ENCODE results near the gene MEPCE. TPM values are rescaled to one million over a fixed set of nuclear protein-coding genes. Genes with fewer than 3 reads are reported as not detected.

The MEPCE gene
- total and polyA plus RNA-seq, 9 of the 15 experiments (the other 6 are each of a cell fraction or from before 2014, with no cell fraction given): 10.9 to 76.3 (median 44.1) TPM

DNA sequence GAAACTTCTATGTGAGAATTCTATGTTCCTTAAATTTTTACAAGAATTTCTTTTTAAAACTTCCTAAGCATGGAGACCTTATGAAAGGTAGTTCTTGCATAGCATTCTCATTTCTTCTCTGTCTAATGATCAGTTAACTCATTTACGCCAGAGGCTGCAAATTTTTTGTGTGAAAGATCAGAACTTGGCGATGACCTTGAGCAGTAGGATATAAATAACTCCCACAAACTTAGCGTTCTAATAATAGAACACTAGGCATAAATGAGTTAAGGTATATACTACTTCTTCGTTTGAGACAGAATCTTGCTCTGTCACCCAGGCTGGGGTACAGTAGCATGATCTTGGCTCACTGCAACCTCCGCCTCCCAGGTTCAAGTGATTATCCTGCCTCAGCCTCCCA, 42.7 kb upstream of the MEPCE start:
- Histone ChIP-seq H3K4me3 (no peak overlapping the region), H3K9me3 (replicated peaks; ENCODE audit: control insufficient read depth, insufficient read depth, low read depth, low read length) (no peaks in the 10 kb centered on the region), H3K4me2 (ENCODE audit: insufficient read depth, low read length) (no peak overlapping the region), H3K27me3 (ENCODE audit: control insufficient read depth in 2 of 2, insufficient read depth in 2 of 2, low read length in 2 of 2) (peaks cover 5 to 19% of the 10 kb centered on the region in 2 experiments; a peak in 3 of 5 replicates), H3K9me1 (ENCODE audit: control insufficient read depth, insufficient read depth, low read length) (no peaks in the 10 kb centered on the region), H3K4me1 (replicated peaks in 1 of 2; ENCODE audit: control insufficient read depth in 2 of 2, insufficient read depth in 2 of 2, low read length in 2 of 2) (peaks cover 4 to 8% of the 10 kb centered on the region in 2 experiments; a peak in 3 of 5 replicates), H3K27ac (ENCODE audit: extremely low read depth, low read depth, low read length) (no peak overlapping the region), H3K79me2 (ENCODE audit: control insufficient read depth, insufficient read depth, low read length) (no peaks in the 10 kb centered on the region), H3K36me3 (ENCODE audit: control insufficient read depth, insufficient read depth, low read length) (no peaks in the 10 kb centered on the region), H2AFZ (ENCODE audit: low read depth, low read length) (no peak overlapping the region), H3K9ac (ENCODE audit: insufficient read depth in 1 of 2, low read depth in 2 of 2, low read length in 2 of 2) (no peak overlapping the region), H4K20me1 (replicated peaks; ENCODE audit: control insufficient read depth, insufficient read depth, low read length) (no peaks in the 10 kb centered on the region)
- WGBS (ENCODE audit: insufficient coverage, low coverage, missing lambda C conversion rate): 27% methylated on average over 5 of the region's 5 CpGs
- DNase-seq (ENCODE audit: extremely low read depth in 1 of 4, low spot score in 3 of 4) (no peak), FAIRE-seq (no peak), ATAC-seq (no peak)
- POLR2A ChIA-PET: interaction anchor here (0.7 to 1.0 kb wide), 2 partner anchors 9 to 370 kb away, joined by 3 to 4 read pairs; no protein-coding TSS in a partner anchor
- in situ Hi-C loops (cut with MboI) (no loop called here), intact Hi-C loops (cut with micrococcal nuclease) (no loop called here)
- TF ChIP-seq ZNF3 (CRISPR knock-in tag; IDR thresholded peaks at IDR 0.05) (no peak), MEF2D (tag; conservative IDR thresholded peaks at IDR 0.05; ENCODE audit: low read depth) (peak; percentile 66)
- BruUV-seq (replicated peaks): no TSS peak
- CTCF ChIA-PET (ENCODE audit: low intra/inter-chr PET ratio): no interaction called here

- Histone ChIP-seq H3K79me2 (ENCODE audit: control insufficient read depth, insufficient read depth, low read length) (no peaks in the 10 kb centered on the region), H3K9me1 (ENCODE audit: control insufficient read depth, insufficient read depth, low read length) (no peaks in the 10 kb centered on the region), H3K4me2 (ENCODE audit: insufficient read depth, low read length) (no peak overlapping the region), H3K4me1 (replicated peaks in 1 of 2; ENCODE audit: control insufficient read depth in 2 of 2, insufficient read depth in 2 of 2, low read length in 2 of 2) (peaks cover 4 to 8% of the 10 kb centered on the region in 2 experiments; a peak in 3 of 5 replicates), H3K27me3 (ENCODE audit: control insufficient read depth in 2 of 2, insufficient read depth in 2 of 2, low read length in 2 of 2) (peaks cover 8 to 23% of the 10 kb centered on the region in 2 experiments; a peak in 3 of 5 replicates), H3K4me3 (no peak overlapping the region), H2AFZ (ENCODE audit: low read depth, low read length) (no peak overlapping the region), H3K9me3 (replicated peaks; ENCODE audit: control insufficient read depth, insufficient read depth, low read depth, low read length) (no peaks in the 10 kb centered on the region), H3K9ac (ENCODE audit: insufficient read depth in 1 of 2, low read depth in 2 of 2, low read length in 2 of 2) (no peak overlapping the region), H4K20me1 (replicated peaks; ENCODE audit: control insufficient read depth, insufficient read depth, low read length) (no peaks in the 10 kb centered on the region), H3K27ac (ENCODE audit: extremely low read depth, low read depth, low read length) (no peak overlapping the region), H3K36me3 (ENCODE audit: control insufficient read depth, insufficient read depth, low read length) (no peaks in the 10 kb centered on the region)
- in situ Hi-C loops (cut with MboI): no loop called here
- intact Hi-C loops (cut with micrococcal nuclease): no loop called here
- CTCF ChIA-PET (ENCODE audit: low intra/inter-chr PET ratio): no interaction called here
- DNase-seq (ENCODE audit: extremely low read depth in 1 of 4, low spot score in 3 of 4) (no peak), FAIRE-seq (no peak), ATAC-seq (no peak)
- BruUV-seq (replicated peaks): no TSS peak
- 32% methylated on average over 2 of the region's 2 CpGs for WGBS (ENCODE audit: insufficient coverage, low coverage, missing lambda C conversion rate)
- TF ChIP-seq TRIM28 (IDR thresholded peaks at IDR 0.05) (no peak), SMAD2 (IDR thresholded peaks at IDR 0.05; ENCODE audit: low read depth, low read length) (no peak)
- POLR2A ChIA-PET: interaction anchor here (0.7 to 1.6 kb wide), 3 partner anchors 9 to 371 kb away, joined by 3 to 6 read pairs (median 4); no protein-coding TSS in a partner anchor
Measured at GRCh38 chr7:100387695-100388094, 41.9 kb upstream of the MEPCE start.
